Osteoblast (primary cell): ENCODE measurements around the gene AGBL4. TPM values are rescaled to one million over a fixed set of nuclear protein-coding genes. Genes with fewer than 3 reads are reported as not detected.

Experiments
- DNase-seq: peaks from one replicate; pipeline ENCODE4 v3.0.0; 2011; ENCODE audit warnings: low spot score, mixed read lengths; ENCODE audit not compliant: insufficient read length; ENCODE audit errors: missing footprints
- H2AFZ ChIP-seq: 2 replicates; pipeline ENCODE4 v1.6.0; 2011; ENCODE audit warnings: mild to moderate bottlenecking, low read length
- H3K27ac ChIP-seq: 2 replicates; pipeline ENCODE4 v1.5.1; 2011; ENCODE audit warnings: mild to moderate bottlenecking, low read depth, low read length, moderate library complexity
- H3K27me3 ChIP-seq: 2 replicates; pipeline ENCODE4 v1.6.0; 2012; ENCODE audit warnings: mild to moderate bottlenecking, control low read depth, inconsistent platforms, low read length, moderate library complexity; ENCODE audit not compliant: insufficient read depth
- H3K36me3 ChIP-seq: 2 replicates; pipeline ENCODE4 v1.5.1; 2011; ENCODE audit warnings: mild to moderate bottlenecking, low read length, control low read depth, moderate library complexity; ENCODE audit not compliant: insufficient read depth
- H3K4me1 ChIP-seq: 2 replicates; pipeline ENCODE4 v1.5.1; 2011; ENCODE audit warnings: mild to moderate bottlenecking, low read length, control low read depth, moderate library complexity; ENCODE audit not compliant: insufficient read depth
- H3K4me2 ChIP-seq: 2 replicates; pipeline ENCODE4 v1.6.0; 2011; ENCODE audit warnings: mild to moderate bottlenecking, low read length; ENCODE audit not compliant: insufficient read depth
- H3K4me3 ChIP-seq: fragments of 200-600 bp; sonication (generic); 3 replicates; pipeline ENCODE4 v1.5.1; 2012; ENCODE audit warnings: mild to moderate bottlenecking, low read length, inconsistent platforms; ENCODE audit not compliant: insufficient read depth
- H3K79me2 ChIP-seq: 2 replicates; pipeline ENCODE4 v1.6.0; 2012; ENCODE audit warnings: mild to moderate bottlenecking, low read length, control low read depth, inconsistent platforms; ENCODE audit not compliant: insufficient read depth
- H3K9me3 ChIP-seq: 2 replicates; pipeline ENCODE4 v1.5.1; 2011; ENCODE audit warnings: low read depth, low read length, control low read depth
- H4K20me1 ChIP-seq: 2 replicates; pipeline ENCODE4 v1.6.0; 2012; ENCODE audit warnings: mild to moderate bottlenecking, low read length, control low read depth; ENCODE audit not compliant: insufficient read depth
- total RNA-seq: library from RNA; depleted of rRNA; stranded (reverse); fragments of >200 nt; gene quantifications from 2 replicates; pipeline ENCODE4 v1.2.3, GENCODE V29; 2012
- TF ChIP-seq, protein P1 (sequence below): IDR thresholded peaks from 2 replicates; pipeline ENCODE4 v1.5.1; 2011; ENCODE audit warnings: mild to moderate bottlenecking, low read depth, low read length, moderate library complexity; ENCODE audit errors: extremely low read depth

Gene AGBL4
- total RNA-seq, 1 donor, result not detected

DNA sequence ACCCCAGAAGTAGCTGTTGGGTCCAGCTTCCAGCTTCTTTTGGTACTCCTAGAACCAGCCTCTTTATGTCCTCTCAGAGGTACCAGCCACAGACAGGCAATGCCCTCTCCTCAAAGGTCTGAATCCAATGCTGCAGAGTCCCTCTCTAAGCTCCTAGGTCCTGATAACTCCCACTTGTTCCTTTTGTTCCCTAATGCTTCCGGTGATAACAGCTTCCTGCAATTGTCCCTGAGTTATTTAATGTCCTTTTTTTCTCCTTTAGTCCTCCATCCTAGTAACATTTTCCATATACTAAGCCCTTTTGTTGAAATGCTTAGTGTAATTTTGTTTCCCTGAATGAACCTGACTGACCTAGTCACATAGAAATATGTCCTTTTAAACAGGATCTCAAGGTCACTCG lies 1045.3 kb downstream of the AGBL4 start:
- TF ChIP-seq, protein P1, sequence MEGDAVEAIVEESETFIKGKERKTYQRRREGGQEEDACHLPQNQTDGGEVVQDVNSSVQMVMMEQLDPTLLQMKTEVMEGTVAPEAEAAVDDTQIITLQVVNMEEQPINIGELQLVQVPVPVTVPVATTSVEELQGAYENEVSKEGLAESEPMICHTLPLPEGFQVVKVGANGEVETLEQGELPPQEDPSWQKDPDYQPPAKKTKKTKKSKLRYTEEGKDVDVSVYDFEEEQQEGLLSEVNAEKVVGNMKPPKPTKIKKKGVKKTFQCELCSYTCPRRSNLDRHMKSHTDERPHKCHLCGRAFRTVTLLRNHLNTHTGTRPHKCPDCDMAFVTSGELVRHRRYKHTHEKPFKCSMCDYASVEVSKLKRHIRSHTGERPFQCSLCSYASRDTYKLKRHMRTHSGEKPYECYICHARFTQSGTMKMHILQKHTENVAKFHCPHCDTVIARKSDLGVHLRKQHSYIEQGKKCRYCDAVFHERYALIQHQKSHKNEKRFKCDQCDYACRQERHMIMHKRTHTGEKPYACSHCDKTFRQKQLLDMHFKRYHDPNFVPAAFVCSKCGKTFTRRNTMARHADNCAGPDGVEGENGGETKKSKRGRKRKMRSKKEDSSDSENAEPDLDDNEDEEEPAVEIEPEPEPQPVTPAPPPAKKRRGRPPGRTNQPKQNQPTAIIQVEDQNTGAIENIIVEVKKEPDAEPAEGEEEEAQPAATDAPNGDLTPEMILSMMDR, result no peak
- Histone ChIP-seq H3K9me3 (no peaks in the 10 kb centered on the region), H3K27me3 (no peaks in the 10 kb centered on the region), H3K79me2 (no peaks in the 10 kb centered on the region), H2AFZ (no peak overlapping the region), H3K4me3 (no peak overlapping the region), H3K27ac (no peak overlapping the region), H3K4me1 (no peaks in the 10 kb centered on the region), H3K4me2 (no peak overlapping the region), H3K36me3 (no peaks in the 10 kb centered on the region), H4K20me1 (no peaks in the 10 kb centered on the region)
- no peak for DNase-seq

DNA sequence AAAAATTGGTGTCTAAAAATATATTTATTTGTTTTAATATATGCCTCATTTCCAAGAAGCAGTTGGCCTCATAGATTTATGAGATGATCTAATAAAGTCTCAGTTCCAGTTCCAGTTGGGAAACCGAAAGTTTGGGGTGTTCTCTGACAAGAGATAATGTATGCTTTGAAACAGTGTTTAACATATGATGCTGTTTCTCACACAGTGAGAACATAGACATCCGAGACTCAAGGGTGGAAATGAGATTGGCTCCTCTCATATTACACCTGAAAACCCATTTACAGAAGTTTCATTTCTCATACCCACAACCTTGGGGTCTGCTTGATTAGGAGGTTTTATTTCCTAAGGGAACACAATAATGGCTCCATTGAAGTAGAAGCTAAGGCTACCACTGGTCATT lies 1046.5 kb downstream of the AGBL4 start:
- no peak for DNase-seq
- no peaks in the 10 kb centered on the region for H4K20me1 ChIP-seq
- no peak overlapping the region for H2AFZ ChIP-seq
- no peaks in the 10 kb centered on the region for H3K27me3 ChIP-seq
- no peak overlapping the region for H3K27ac ChIP-seq
- no peaks in the 10 kb centered on the region for H3K9me3 ChIP-seq
- H3K4me1 ChIP-seq, result no peaks in the 10 kb centered on the region
- no peak overlapping the region for H3K4me2 ChIP-seq
- TF ChIP-seq, protein P1, result no peak
- H3K4me3 ChIP-seq, result no peak overlapping the region
- no peaks in the 10 kb centered on the region for H3K79me2 ChIP-seq
- no peaks in the 10 kb centered on the region for H3K36me3 ChIP-seq

GRCh38 chr1:48969971-48970370 lies 1053.8 kb downstream of the AGBL4 start:
- H3K4me2 ChIP-seq, result no peak overlapping the region
- H3K4me3 ChIP-seq, result no peak overlapping the region
- no peaks in the 10 kb centered on the region for H3K9me3 ChIP-seq
- H3K36me3 ChIP-seq, result no peaks in the 10 kb centered on the region
- no peaks in the 10 kb centered on the region for H3K27me3 ChIP-seq
- TF ChIP-seq, protein P1, result no peak
- no peak overlapping the region for H3K27ac ChIP-seq
- DNase-seq, result no peak
- no peaks in the 10 kb centered on the region for H3K4me1 ChIP-seq
- H2AFZ ChIP-seq, result no peak overlapping the region
- no peaks in the 10 kb centered on the region for H4K20me1 ChIP-seq
- no peaks in the 10 kb centered on the region for H3K79me2 ChIP-seq

- Histone ChIP-seq H2AFZ (no peak overlapping the region), H3K36me3 (no peaks in the 10 kb centered on the region), H3K27me3 (no peaks in the 10 kb centered on the region), H4K20me1 (no peaks in the 10 kb centered on the region), H3K4me3 (no peak overlapping the region), H3K4me1 (no peaks in the 10 kb centered on the region), H3K79me2 (no peaks in the 10 kb centered on the region), H3K27ac (no peak overlapping the region), H3K4me2 (no peak overlapping the region), H3K9me3 (no peaks in the 10 kb centered on the region)
- DNase-seq, result no peak
- TF ChIP-seq, protein P1, result no peak
Observed at GRCh38 chr1:48967318-48967717, 1056.4 kb downstream of the AGBL4 start.
